HPDE6-E6E7 (cell line): Measurements from ENCODE around the gene RIPOR3.
A peak's percentile ranks its signal among the peaks of the same experiment; 100 is the strongest.
"Not testable (repeated sequence)": the region's sequence is repeated elsewhere in the genome, so short reads cannot be mapped to it uniquely, and the experiment has no call there.

Source experiments
- DNase-seq: peaks from one replicate; pipeline ENCODE4 v3.0.0; 2011; ENCODE audit warnings: missing footprints; ENCODE audit errors: extremely low spot score

RIPOR3 gene

DNA sequence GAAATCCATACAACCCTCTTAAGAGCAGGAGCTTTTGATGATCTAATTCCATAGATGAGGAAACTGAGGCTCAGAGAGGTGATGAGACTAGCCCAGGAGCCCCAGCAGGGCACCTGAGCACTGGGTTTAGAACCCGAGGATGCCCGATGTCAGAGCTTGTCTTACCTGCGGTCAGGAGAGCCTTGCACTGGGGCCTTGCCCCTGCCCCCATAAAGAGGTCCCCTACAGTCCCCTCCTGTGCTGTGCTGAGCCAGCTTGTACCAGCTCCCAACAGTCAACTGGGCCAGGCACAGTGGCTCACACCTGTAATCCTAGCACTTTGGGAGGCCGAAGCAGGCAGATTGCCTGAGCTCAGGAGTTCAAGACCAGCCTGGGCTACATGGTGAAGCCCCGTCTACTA is 58.6 kb downstream of the RIPOR3 start:
- DNase-seq = no peak

DNA sequence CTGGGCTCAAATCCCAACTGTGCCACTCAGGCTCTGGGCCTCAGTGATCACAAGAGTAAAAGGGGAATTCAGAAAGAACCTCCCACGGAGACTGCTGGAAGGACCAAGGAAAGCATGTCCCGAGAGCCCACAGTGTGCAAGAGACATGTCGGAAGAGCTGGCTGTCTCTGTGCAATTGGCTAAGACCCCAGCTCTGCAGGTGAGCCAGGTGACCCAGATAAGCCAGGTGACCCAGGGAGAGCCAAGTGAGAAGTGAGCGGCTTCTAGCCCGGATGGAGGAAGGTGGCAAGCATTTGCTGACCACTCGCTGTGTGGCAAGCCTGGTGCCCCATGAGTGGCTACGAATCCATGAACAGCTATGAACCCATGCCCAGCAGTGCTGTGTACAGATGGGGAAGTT is 59.1 kb downstream of the RIPOR3 start:
- DNase-seq = no peak

DNA sequence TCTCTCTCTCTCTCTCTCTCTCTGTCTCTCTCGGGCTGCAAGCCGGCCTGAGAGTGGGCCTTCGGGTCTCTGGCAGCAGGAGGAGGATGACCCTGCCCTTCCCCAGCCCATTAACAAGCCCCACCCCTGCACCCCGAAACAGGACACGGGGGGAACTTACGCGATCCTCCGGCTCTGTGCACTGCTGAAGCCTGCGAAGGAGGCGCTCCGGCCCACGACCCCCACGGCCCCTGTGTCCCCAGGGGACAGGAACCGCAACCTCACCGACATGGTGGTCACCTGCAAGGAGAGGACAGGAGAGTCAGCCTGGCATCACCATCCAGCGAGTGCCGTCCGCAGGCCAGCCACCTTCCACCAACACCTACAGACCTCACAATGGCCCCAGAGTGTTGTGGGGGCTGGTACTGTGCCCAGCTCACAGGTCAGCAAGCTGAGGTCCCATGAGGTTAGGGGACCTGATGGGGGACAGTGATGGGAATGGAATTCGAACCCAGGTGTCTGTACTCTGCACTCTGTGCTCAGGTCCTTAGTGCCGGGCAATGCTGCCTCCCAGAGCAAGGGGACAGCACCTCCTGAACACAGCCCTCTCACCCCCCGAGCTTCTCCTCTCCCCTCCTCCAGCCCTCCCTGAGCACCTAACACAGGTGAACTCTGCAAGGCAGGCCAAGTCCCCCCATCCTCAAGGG is 60.6 kb downstream of the RIPOR3 start:
- no peak for DNase-seq

DNA sequence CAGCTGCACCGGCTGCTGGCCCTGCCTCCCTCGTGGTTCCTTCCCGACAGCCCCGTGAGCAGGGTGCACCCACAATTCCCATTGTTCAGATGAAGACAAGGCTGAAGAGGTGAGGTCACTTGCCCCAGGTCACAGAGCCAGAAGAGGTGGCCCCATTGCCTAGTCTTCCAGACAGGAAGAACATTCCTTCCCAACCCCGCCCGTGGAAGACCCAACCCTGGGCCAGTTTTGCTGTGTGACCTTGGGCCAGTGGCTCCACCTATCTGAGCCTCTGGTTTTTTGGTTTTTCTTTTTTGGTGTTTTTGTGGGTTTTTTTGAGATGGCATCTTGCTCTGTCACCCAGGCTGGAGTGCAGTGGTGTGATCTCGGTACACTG is 61.7 kb downstream of the RIPOR3 start:
- DNase-seq = no peak

DNA sequence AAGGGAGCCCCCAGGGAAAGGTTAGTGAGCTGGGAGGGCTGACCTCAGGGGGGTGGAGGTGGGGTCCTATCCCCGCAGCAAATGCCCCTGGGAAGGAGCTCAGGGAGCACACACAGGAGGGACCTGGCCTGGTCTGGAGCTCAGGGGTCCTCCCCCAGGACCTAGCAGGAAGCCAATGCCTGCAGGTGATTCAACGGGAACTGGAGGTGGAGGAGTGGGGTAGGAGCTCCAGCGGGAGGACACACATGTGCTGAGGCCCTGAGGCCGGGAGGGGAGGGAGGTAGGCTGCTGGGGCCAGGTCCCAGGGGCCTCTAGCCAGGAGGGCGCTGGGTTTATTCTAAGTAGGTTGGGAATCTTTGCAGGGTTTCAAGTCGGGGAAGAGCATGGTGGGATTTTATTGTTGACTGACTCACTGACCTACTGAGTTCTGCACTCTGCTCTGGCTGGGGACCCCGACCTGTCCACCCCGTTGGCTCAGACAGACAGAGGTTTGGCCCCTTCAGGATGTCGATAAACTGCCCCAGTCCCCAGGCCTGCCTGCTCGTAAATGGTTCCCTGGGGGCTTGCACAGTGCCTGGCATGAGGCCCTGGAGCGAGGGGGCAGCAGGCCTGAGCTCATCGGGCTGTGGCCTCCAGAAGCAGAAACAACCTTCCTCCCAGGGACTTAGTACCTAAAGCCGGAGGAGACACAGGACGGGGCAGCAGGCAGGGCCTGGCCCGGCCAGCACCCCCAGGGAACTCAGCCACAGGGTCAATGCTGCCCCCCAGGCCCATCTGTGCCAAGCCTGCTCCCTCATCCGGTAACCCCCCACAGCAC is 62.3 kb downstream of the RIPOR3 start:
- DNase-seq = no peak

DNA sequence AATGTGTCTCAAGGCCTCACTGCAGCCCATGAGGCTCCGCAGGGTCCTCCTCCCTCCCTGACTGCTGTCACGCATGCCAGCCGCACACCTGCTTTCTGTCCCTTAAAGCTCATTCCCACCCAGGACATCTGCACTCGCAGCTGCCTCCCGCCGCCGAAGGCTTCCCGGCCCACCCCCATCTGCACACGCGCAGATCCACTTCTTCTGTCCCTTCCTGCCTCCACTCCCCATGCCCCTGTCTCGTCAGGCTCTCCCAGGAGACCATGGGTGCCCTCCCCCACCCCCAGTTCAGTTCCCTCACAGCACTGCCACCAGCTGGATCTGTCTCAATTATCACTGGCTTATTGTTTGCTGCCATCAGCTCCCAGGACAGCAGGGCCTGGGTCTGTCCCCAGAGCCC is 63.0 kb downstream of the RIPOR3 start:
- DNase-seq = no peak

DNA sequence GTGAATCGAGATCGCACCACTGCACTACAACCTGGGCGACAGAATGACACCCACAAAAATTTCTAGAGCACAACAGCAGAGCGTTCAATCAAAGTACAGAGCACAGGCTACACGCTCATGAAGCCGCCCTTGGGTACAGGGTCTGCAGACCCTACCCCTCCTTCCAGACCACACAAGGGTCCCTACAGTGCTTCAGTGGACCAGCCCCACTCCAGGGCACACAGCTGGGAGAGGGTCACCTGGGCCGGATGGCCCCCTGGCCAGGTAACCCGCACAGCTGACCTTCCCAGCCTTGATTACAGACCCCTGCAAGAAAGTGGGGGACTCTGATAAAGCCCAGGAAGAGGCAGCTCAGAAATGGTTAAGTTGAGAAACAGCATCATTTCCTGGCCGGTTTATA is 63.6 kb downstream of the RIPOR3 start:
- no peak for DNase-seq

DNA sequence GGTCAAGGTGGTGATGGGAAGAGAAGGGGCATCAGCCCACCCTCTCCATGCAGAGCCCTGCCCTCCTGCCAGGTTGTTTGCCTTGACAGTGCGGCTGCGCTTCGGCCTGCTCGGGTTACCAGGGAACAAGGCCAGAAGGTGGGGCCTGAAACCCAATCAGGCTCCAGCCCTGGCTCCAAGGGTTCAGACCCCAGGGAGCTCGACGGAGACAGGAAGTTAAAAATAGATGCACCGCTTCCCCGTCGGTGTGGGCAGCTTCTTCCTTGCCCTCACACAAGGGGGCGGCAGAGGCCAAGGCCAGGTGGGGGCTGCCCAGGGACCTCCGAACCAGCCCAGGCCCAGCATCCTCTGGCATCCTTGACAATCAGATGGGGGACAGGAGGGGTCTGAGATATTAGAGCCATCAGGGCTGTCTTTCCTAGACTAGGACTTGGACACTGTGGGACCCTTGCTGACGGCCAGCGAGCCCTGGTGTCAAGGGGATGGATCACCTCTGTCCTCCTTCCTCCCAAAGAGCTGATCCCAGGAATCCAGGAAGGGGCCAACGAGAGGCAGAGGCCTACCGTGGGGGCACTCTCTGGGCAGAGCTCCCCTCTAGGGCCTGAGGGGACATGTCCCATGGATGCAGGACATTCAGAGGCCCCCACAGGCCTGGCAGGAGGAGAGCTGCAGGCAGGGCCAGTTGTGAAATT is 65.2 kb downstream of the RIPOR3 start:
- no peak for DNase-seq

DNA sequence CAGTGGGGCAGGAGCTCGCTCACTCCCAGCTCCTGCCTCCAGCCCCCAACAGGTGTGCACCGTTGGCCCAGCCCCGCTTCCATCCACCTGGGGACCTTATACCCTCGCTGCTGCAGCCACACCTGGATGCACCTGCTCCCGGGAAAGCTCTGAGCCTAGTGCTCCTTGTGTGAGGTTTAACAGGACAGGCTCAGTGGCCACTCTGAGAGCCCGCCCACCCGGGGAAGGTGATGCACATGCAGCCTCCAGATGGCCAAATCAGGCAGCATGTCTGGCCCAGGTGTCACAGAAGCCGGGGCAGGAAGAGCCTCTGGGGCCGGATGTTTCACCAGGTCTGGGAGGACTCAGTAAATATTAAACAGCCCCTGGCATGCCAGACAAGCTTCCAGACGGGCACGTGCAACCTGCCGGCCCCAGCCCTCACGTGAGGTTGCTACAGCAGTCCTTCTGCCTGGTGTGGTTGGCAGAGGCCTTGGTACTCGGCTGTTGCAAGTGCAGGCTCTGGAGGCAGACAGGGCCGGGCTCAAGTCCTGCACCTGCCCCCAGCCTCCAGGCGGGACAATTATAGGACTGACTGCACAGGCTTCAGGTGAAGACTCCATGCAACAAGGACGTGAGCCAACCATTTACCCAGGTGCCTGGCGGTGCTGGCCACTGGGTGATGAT is 66.9 kb downstream of the RIPOR3 start:
- DNase-seq = peak; percentile 79

DNA sequence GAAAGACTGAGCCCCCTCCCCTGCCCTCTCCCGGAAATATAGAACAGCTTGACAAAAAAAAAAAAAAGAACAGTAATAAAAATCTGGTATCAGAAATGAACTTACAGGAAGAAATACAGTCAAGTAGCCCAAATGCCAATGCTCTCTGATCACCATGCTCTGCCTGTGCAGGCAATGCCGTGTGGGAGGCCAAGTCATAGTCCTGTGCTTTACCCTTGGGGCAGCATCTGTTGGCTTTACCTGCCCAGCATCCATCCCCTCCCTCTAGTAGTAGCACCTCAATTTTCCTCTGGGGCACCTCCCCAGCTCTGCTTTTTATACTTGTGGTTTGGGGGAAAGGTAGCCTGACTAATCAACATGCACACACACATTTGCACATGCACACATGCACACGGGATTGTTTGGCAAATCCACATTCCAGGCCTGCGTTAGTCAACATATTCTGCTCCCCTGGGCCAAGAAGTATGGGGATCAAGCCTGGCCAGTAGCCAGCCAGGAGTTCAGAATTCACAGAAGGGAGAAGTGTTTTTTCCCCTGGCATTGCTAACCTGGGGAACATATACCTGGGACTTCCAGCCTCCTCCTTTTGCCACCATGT is 70.2 kb downstream of the RIPOR3 start:
- DNase-seq = no peak

DNA sequence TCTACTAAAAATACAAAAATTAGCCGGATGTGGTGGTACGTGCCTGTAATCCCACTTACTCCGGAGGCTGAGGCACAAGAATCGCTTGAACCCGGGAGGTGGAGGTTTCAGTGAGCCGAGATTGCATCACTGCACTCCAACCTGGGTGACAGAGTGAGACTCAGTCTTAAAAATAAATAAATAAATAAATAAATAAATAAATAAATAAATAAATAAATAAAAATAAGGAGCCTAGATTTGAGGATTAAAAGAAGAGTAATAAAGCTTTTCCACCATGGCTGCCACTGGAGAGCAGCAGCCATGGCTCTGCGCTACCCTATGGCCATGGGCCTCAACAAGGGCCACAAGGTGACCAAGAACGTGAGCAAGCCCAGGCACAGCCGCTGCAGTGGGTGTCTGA is 70.9 kb downstream of the RIPOR3 start:
- not testable (repeated sequence) for DNase-seq

DNA sequence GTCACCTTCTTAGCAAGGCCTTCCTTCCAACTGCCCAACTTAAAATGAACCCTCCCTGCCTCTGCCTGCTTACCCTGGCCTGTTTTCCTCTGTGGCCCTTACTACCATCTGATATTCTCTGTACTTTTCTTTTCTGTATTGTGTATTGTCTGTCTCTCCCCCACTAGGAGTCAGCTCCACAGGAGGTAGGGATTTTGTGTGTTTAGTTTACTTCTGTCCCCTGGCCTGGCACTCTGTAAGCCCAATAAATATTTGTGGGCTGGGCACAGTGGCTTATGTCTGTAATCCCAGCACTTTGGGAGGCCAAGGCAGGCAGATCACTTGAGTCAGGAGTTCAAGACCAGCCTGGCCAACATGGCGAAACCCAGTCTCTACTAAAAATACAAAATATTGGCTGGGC is 72.8 kb downstream of the RIPOR3 start:
- DNase-seq = no peak

DNA sequence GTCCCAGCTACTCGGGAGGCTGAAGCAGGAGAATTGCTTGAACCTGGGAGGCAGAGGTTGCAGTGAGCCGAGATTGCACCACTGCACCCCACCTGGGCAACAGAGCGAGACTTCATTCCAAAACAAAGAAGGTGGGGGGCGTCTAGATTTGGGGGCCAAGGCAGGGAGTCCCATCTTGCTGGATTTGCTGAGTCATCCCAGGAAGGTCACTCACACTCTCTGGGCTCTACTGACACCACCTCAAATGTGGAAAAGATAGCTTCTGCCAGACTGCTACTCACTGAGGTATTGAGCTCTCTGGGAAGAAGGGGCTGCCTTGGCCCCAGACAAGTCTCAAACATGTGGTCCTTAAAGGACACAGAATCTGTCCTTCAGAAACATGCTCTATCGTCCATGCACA is 74.3 kb downstream of the RIPOR3 start:
- no peak for DNase-seq

DNA sequence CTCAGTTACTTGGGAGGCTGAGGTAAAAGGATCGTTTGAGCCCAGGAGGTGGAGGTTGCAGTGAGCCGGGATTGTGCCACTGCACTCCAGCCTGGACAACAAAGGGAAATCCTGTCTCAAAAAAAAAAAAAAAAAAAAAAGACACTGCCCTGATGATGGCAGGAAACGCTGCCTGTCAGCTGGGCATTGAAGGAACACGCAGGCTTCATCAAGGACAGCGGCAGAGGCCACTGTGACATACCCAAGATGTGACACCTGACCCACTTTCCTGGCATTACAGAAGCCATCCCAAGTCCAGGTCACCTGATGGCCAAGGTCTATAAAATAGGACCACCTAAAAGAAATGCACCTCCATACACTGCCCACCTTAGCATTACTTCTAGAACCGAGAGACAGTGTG is 75.9 kb downstream of the RIPOR3 start:
- DNase-seq = no peak

DNA sequence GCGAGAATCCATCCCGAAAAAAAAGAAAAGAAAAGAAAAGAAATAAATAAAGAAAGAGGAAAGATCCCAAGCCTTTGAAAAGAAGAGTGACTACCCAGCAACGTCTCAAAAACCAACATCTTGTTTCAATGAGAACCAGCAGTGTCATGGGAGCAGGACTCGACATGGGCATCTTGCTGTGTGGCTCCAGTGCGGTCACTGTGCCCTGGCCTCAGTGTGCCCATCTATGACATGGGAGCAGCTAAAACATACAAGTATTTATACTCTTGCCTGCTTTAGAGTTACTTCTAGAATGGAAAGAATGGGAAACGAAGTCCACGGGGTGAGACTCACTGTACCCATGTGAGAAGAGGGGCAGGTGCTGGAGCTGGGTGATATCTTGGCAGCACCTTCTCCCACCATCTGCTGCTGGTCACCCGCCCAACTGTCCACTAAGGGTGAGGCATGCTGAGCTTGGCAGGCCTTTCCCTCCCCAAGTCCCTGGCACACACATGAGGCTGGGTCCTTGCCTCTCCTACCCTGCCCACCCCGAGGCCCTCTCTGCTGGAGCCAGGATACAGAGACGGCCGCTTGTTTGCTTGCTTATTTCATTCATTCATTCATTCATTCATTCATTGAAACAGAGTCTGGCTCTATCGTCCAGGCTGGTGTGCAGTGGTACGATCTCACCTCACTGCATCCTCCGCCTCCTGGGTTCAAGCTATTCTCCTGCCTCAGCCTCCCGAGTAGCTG is 77.7 kb downstream of the RIPOR3 start:
- no peak for DNase-seq

DNA sequence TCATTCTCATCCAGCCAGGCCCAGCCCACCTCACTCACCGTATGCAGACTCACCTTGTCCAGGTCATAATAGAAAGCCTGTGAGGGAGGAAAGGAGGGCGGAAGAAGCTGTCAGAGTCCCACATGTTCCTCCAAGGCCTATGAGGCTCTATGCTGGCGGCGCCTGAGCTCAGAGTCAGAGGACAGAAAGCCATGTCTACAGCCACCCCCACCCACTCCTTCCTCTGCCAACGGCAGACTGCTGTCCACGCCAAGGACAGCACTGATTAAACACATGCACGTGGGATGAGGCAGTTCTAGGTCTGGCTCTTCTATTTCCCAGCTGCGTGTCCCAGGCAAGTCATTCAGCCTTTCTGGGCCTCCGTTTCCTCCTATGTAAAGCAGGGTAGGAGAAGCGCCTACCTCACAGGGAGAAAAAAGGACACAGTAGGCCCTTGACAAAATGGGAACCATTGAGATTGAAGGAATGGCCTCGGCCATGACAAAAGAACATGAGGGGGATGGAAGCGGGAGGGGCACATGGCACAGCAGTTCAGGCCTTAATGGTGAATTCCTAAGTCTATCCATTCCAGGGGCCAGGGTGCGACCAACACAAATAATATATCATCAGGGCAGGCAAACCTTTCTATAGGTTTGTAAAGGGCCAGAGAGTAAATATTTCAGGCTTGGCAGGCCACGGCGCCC is 80.1 kb downstream of the RIPOR3 start:
- DNase-seq = no peak

DNA sequence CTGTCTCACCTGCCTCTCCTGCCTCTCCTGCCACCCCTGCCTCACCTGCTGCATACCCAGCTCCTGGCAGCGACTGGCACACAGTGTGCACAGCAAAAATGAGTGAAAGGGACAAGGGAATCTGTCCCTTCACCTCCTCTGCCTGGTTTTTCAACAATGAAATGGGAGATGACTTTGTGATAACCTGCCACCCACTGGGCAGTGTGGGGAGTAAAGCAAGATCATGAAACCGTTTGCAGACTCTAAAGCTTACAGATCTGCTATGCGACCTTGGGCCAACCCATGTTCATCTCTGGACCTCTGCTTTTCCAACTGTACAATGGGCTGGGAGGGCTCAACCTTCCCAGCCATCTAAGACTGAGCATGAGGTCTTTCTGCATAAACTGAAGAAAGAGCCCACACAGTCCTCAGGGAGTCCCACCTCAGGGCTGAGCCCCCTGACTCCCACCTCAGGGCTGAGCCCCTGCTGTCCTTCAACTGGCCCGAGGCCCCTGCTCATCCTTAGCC is 81.1 kb downstream of the RIPOR3 start:
- no peak for DNase-seq

DNA sequence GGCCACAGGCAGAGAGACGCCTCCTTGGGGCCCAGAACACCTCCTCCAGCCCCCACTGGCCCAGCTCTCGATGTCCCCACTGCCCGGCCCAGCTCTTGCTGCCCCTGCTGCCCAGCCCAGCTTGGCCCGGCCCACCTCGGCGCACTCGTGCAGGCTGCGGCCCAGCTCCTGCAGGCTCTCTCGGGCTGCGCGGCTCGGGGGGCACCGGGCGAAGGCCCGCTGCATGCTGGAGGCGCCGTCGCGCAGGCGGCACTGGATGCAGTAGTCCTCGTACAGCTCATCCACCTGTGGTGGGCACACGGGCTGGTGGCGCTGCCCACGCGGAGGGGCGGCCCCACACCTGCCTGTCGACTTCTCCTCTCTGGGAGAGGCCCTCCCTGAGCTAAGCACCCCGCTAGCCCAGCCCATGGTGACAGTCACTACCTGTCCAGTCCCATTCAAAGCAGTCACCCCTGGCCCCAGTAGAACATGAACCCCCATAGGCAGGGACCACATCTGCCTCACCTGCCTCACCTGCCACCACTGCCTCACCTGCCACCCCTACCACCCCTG is 81.8 kb downstream of the RIPOR3 start:
- no peak for DNase-seq

DNA sequence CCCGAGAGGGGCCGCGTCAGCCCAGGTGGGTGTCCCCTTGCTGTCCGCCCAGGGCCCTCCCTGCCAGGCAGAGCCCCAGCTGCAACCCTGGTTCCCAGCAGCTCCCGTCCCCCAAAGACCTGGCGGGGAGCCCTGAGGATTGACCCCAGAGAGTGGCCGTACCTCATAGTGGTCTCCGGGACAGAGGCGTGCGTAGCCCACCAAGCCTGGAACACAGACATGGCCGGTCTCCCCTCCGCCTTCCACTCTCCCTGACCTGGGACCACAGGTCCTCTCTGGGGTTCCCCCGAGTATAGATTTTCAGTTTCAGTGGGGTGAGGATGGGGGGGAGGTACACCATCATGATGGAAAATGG is 82.6 kb downstream of the RIPOR3 start:
- DNase-seq = no peak
